ENCODE measurements around the gene ARL4C.

The ARL4C gene

GRCh38 chr2:234496835-234497593 is at the start of gene ARL4C:
ARL4C (minus strand) TSS chr2:234497081; CDS start chr2:234496586, 495 bp downstream.
- DNase-seq, result peak in 12 of 14 donors; percentile 23 to 74 (median 58)

GRCh38 chr2:234544659-234545611 is 48.1 kb upstream of the ARL4C start:
- DNase-seq, result peak in 10 of 14 donors; percentile 6 to 59 (median 20)

GRCh38 chr2:234542742-234543141 is 45.9 kb upstream of the ARL4C start:
- no peak for DNase-seq

- DNase-seq, result no peak
These were observed 41.0 kb upstream of the ARL4C start for GRCh38 chr2:234537929-234538328.

- no peak for DNase-seq
These were observed 39.5 kb upstream of the ARL4C start for GRCh38 chr2:234536178-234536965.

- no peak for DNase-seq
These were observed 38.6 kb upstream of the ARL4C start for GRCh38 chr2:234535464-234535863.

GRCh38 chr2:234534515-234534914 is 37.6 kb upstream of the ARL4C start:
- DNase-seq, result no peak

- DNase-seq, result no peak
These were observed 36.7 kb upstream of the ARL4C start for GRCh38 chr2:234533626-234534025.

- DNase-seq, result no peak
These were observed 31.7 kb upstream of the ARL4C start for GRCh38 chr2:234528410-234529148.

- no peak for DNase-seq
These were observed 29.8 kb upstream of the ARL4C start for GRCh38 chr2:234526711-234527110.

- DNase-seq, result no peak
These were observed 24.7 kb upstream of the ARL4C start for GRCh38 chr2:234521536-234521935.

- no peak for DNase-seq
These were observed 22.2 kb upstream of the ARL4C start for GRCh38 chr2:234518986-234519642.

GRCh38 chr2:234517971-234518370 is 21.1 kb upstream of the ARL4C start:
- no peak for DNase-seq

- DNase-seq, result no peak
These were observed 18.2 kb upstream of the ARL4C start for GRCh38 chr2:234514873-234515638.

- no peak for DNase-seq
These were observed 17.2 kb upstream of the ARL4C start for GRCh38 chr2:234514099-234514498.

GRCh38 chr2:234512884-234513669 is 16.2 kb upstream of the ARL4C start:
- DNase-seq, result no peak

- DNase-seq, result no peak
These were observed 6.0 kb upstream of the ARL4C start for GRCh38 chr2:234502919-234503285.

- DNase-seq, result no peak
These were observed 5.5 kb upstream of the ARL4C start for GRCh38 chr2:234502285-234502918.

- peak in 6 of 14 donors; percentile 15 to 64 (median 18) for DNase-seq
These were observed 3.6 kb upstream of the ARL4C start for GRCh38 chr2:234500394-234501006.

Measured in C1 segment of cervical spinal cord (tissue), 14 donors.